ENCODE results near the gene MACF1. TPM values are rescaled to one million over a fixed set of nuclear protein-coding genes. Genes with fewer than 3 reads are reported as not detected.

Gene MACF1
- total RNA-seq, 6 donors from 2014 or later, result 359 to 1,160 (median 531) TPM

DNA sequence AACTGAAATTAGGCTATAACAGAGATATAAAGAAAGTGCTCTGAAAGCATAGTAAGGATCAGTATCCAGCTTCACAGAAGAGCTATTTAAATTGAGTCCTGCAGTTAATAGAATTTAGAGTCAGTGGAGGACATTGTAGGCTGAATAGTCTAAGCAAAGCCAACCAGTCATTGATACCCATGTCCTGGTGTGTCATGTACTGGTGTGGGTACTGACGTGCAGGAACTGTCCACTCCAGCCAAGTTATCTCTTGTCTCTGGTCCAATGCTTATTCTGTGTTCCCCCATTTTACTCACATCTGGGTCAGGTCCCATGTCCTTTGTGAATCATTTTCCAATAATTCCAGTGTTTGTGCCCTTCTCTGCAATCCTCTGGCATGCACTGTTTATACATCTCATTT is 90.0 kb downstream of the MACF1 start:
- no peaks in the 10 kb centered on the region for H3K27me3 ChIP-seq
- H3K36me3 ChIP-seq, result peaks cover 37 to 96% (median 72%) of the 10 kb centered on the region in 4 donors
- TF ChIP-seq EP300 (IDR thresholded peaks at IDR 0.05), result no peak
- no peak for TF ChIP-seq POLR2AphosphoS5 (IDR thresholded peaks at IDR 0.05)
- TF ChIP-seq POLR2A (IDR thresholded peaks at IDR 0.05), result no peak
- TF ChIP-seq, protein P1, sequence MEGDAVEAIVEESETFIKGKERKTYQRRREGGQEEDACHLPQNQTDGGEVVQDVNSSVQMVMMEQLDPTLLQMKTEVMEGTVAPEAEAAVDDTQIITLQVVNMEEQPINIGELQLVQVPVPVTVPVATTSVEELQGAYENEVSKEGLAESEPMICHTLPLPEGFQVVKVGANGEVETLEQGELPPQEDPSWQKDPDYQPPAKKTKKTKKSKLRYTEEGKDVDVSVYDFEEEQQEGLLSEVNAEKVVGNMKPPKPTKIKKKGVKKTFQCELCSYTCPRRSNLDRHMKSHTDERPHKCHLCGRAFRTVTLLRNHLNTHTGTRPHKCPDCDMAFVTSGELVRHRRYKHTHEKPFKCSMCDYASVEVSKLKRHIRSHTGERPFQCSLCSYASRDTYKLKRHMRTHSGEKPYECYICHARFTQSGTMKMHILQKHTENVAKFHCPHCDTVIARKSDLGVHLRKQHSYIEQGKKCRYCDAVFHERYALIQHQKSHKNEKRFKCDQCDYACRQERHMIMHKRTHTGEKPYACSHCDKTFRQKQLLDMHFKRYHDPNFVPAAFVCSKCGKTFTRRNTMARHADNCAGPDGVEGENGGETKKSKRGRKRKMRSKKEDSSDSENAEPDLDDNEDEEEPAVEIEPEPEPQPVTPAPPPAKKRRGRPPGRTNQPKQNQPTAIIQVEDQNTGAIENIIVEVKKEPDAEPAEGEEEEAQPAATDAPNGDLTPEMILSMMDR (IDR thresholded peaks at IDR 0.05), result no peak
- no peak overlapping the region for H3K27ac ChIP-seq
- 68 to 71% methylated on average over 1 of the region's 1 CpG for WGBS, 2 donors
- H3K4me1 ChIP-seq, result peaks cover 0 to 3% (median 0%) of the 10 kb centered on the region in 4 donors
- no peak overlapping the region for H3K4me3 ChIP-seq
- ATAC-seq (ENCODE audit: low FRiP score in 2 of 2) (no peak), DNase-seq (no peak)
- no peaks in the 10 kb centered on the region for H3K9me3 ChIP-seq

DNA sequence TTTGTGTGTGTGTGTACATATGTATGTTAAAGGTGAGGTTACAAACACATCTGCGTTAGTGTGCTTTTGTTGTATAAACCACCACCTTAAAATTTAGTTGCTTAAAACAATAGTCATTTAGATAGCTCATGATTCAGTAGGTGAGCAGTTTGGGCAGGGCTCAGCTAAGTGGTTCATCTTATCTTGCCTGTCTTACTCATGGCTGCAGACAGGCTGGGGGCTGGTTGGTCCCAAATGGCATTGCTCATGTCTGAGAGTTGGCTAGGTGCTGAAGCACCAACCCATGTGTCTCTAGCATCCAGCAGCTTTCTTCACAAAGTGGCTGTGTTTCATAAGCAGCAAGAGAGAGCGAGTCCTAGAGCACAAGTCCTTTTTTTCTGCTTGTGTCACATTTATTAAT is 91.4 kb downstream of the MACF1 start:
- Histone ChIP-seq H3K36me3 (peaks cover 46 to 100% (median 79%) of the 10 kb centered on the region in 4 donors), H3K4me3 (no peak overlapping the region), H3K27me3 (no peaks in the 10 kb centered on the region), H3K4me1 (peaks cover 0 to 3% (median 0%) of the 10 kb centered on the region in 4 donors), H3K9me3 (no peaks in the 10 kb centered on the region), H3K27ac (peak overlapping the region in 1 of 4 donors; percentile 19)
- 93 to 98% methylated on average over 2 of the region's 2 CpGs for WGBS, 2 donors
- ATAC-seq (ENCODE audit: low FRiP score in 2 of 2) (no peak), DNase-seq (no peak)
- TF ChIP-seq, protein P1 (IDR thresholded peaks at IDR 0.05), result no peak
- TF ChIP-seq POLR2A (IDR thresholded peaks at IDR 0.05) (no peak), EP300 (IDR thresholded peaks at IDR 0.05) (no peak), POLR2AphosphoS5 (IDR thresholded peaks at IDR 0.05) (no peak)

DNA sequence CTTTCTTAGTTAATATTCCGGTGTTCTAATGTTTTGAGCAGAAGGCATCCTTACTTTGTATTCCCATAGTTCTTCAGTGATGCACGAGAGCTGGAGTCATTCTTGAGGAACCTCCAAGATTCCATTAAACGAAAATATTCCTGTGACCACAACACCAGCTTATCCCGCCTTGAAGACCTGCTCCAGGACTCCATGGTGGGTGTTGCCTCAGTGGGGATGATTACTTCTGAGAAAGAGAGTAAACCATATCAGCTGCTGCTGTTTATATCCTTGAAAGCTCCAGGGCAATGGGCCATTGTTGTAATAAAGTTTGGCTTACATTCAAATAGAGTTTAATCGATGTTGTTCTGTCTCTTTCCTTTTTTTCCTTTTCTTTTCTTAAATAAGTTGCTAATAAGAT is 93.1 kb downstream of the MACF1 start:
- Histone ChIP-seq H3K36me3 (peaks cover 47 to 100% (median 83%) of the 10 kb centered on the region in 4 donors), H3K4me1 (peaks cover 0 to 3% (median 0%) of the 10 kb centered on the region in 4 donors), H3K27me3 (no peaks in the 10 kb centered on the region), H3K4me3 (no peak overlapping the region), H3K9me3 (no peaks in the 10 kb centered on the region), H3K27ac (no peak overlapping the region)
- peak in 1 of 2 donors; percentile 21 for ATAC-seq (ENCODE audit: low FRiP score in 2 of 2)
- 52 to 58% methylated on average over 5 of the region's 5 CpGs for WGBS, 2 donors
- DNase-seq, result no peak
- TF ChIP-seq, protein P1 (IDR thresholded peaks at IDR 0.05), result no peak
- TF ChIP-seq EP300 (IDR thresholded peaks at IDR 0.05) (no peak), POLR2A (IDR thresholded peaks at IDR 0.05) (no peak), POLR2AphosphoS5 (IDR thresholded peaks at IDR 0.05) (no peak)

DNA sequence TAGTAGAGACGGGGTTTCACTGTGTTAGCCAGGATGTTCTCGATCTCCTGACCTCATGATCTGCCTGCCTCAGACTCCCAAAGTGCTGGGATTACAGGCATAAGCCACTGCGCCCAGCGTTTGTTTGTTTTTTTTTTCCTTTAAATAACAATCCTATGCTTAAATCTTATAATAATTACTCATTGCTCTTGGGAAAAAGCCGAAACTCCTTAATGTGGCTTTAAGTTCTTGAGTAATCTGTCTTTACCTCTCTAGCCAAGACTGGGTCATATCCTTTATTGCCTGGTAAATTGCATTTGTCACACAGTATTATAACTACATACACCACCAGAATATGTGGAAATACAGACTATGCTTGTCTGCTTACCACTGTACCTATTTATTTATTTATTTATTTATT is 97.1 kb downstream of the MACF1 start:
- Histone ChIP-seq H3K4me3 (no peak overlapping the region), H3K27ac (no peak overlapping the region), H3K27me3 (no peaks in the 10 kb centered on the region), H3K36me3 (peaks cover 33 to 97% (median 70%) of the 10 kb centered on the region in 4 donors), H3K4me1 (peaks cover 0 to 3% (median 0%) of the 10 kb centered on the region in 4 donors), H3K9me3 (no peaks in the 10 kb centered on the region)
- WGBS, 2 donors, result 91 to 92% methylated on average over 5 of the region's 5 CpGs
- no peak for TF ChIP-seq POLR2A (IDR thresholded peaks at IDR 0.05)
- TF ChIP-seq, protein P1 (IDR thresholded peaks at IDR 0.05), result no peak
- no peak for TF ChIP-seq POLR2AphosphoS5 (IDR thresholded peaks at IDR 0.05)
- no peak for TF ChIP-seq EP300 (IDR thresholded peaks at IDR 0.05)
- ATAC-seq (ENCODE audit: low FRiP score in 2 of 2), result no peak
- no peak for DNase-seq

DNA sequence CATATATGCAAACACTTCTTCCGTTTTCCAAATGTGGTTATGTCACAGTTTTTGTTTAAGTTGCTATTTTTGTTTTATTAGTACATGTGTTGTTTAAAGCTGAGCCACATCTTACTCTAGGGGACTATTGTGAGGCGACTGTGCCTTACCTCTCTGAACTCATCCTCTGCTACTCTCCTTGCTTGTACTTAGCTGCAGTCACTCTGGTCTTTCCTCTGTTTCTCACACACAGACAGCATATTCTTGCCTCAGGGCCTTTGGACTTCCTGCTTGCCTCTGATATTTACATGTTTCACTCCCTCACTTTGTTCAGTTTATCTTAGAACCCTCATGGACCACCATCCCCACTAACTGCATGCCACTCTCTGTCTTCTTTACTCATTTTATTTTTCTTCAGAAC is 101.1 kb downstream of the MACF1 start:
- no peak overlapping the region for H3K27ac ChIP-seq
- H3K4me1 ChIP-seq, result no peaks in the 10 kb centered on the region
- no peaks in the 10 kb centered on the region for H3K9me3 ChIP-seq
- 64 to 68% methylated on average over 2 of the region's 2 CpGs for WGBS, 2 donors
- no peak overlapping the region for H3K4me3 ChIP-seq
- TF ChIP-seq, protein P1 (IDR thresholded peaks at IDR 0.05), result no peak
- no peak for TF ChIP-seq POLR2A (IDR thresholded peaks at IDR 0.05)
- no peak for TF ChIP-seq EP300 (IDR thresholded peaks at IDR 0.05)
- TF ChIP-seq POLR2AphosphoS5 (IDR thresholded peaks at IDR 0.05), result no peak
- H3K27me3 ChIP-seq, result no peaks in the 10 kb centered on the region
- H3K36me3 ChIP-seq, result peaks cover 35 to 92% (median 65%) of the 10 kb centered on the region in 4 donors
- no peak for DNase-seq
- no peak for ATAC-seq (ENCODE audit: low FRiP score in 2 of 2)
